Caco-2 (cell line): Measurements from ENCODE around the gene MICAL3. TPM values are rescaled to one million over a fixed set of nuclear protein-coding genes. Genes with fewer than 3 reads are reported as not detected.

Experiments
- BruUV-seq: library from RNA; stranded (reverse); fragments of 400-500 nt; replicated peaks from 2 replicates; lab custom pipeline; 2021; lab: Mats Ljungman, UMichigan
- CTCF ChIA-PET: fragments of 300-600 bp; sonication (Branson Sonifier 250); formaldehyde crosslinking; loops from one replicate; lab custom pipeline; 2022; ENCODE audit warnings: antibody characterized with exemption; lab: Charles Lee
- POLR2A ChIA-PET: fragments of 300-600 bp; sonication (Branson Sonifier 250); formaldehyde crosslinking; loops from one replicate; lab custom pipeline; 2022; ENCODE audit warnings: antibody characterized with exemption; lab: Charles Lee
- DNase-seq, 2 experiments: peaks; one replicate each; pipeline versions ENCODE4 v3.0.0 to v3.0.0-alpha.2; 2020 to 2022
- H3K27me3 ChIP-seq: replicated peaks from 2 replicates; pipeline ENCODE4 v1.6.0; 2011; ENCODE audit warnings: low read length; ENCODE audit not compliant: control insufficient read depth, insufficient read depth
- H3K36me3 ChIP-seq: 2 replicates; pipeline ENCODE4 v1.5.1; 2011; ENCODE audit warnings: low read length; ENCODE audit not compliant: control insufficient read depth, insufficient read depth
- H3K4me1 ChIP-seq: fragments of 250-450 bp; sonication (Bioruptor Pico); 2 replicates; pipeline ENCODE4 v1.5.1; 2020; ENCODE audit warnings: mild to moderate bottlenecking
- H3K4me3 ChIP-seq: 2 replicates; pipeline ENCODE4 v1.5.1; 2011; ENCODE audit warnings: low read depth, mild to moderate bottlenecking, control low read depth, low read length
- H3K9me3 ChIP-seq: fragments of 250-450 bp; sonication (Bioruptor Pico); 2 replicates; pipeline ENCODE4 v1.5.1; 2020; ENCODE audit warnings: mild to moderate bottlenecking, moderate library complexity
- H3K27ac Mint-ChIP-seq: one replicate; pipeline ENCODE4 v1.8.0; 2022; ENCODE audit warnings: mixed read lengths; ENCODE audit not compliant: unreplicated experiment
- H3K27me3 Mint-ChIP-seq: one replicate; pipeline ENCODE4 v1.8.0; 2022; ENCODE audit warnings: mixed read lengths; ENCODE audit not compliant: insufficient read depth, unreplicated experiment
- H3K36me3 Mint-ChIP-seq: one replicate; pipeline ENCODE4 v1.8.0; 2022; ENCODE audit warnings: mild to moderate bottlenecking, mixed read lengths; ENCODE audit not compliant: insufficient read depth, unreplicated experiment
- H3K4me1 Mint-ChIP-seq: one replicate; pipeline ENCODE4 v1.8.0; 2022; ENCODE audit warnings: low read depth, mixed read lengths; ENCODE audit not compliant: unreplicated experiment
- H3K4me3 Mint-ChIP-seq: one replicate; pipeline ENCODE4 v1.8.0; 2022; ENCODE audit warnings: mild to moderate bottlenecking, moderate library complexity, mixed read lengths; ENCODE audit not compliant: unreplicated experiment
- H3K9me3 Mint-ChIP-seq: one replicate; pipeline ENCODE4 v1.8.0; 2022; ENCODE audit warnings: mixed read lengths; ENCODE audit not compliant: unreplicated experiment
- CTCF ChIP-seq, 2 experiments: fragments of 200-600 bp in 1 of 2; IDR thresholded peaks; 1 replicate in 1 of 2; 2 replicates in 1 of 2; pipeline versions ENCODE4 v1.5.1 to v1.8.0; 2011 to 2022; ENCODE audit warnings: antibody characterized with exemption in 1 of 2, control low read depth in 1 of 2, inconsistent platforms in 1 of 2, low read depth in 1 of 2, low read length in 1 of 2, mild to moderate bottlenecking in 1 of 2, moderate library complexity in 1 of 2; ENCODE audit not compliant: insufficient read depth in 1 of 2, severe bottlenecking in 1 of 2, unreplicated experiment in 1 of 2
- intact Hi-C: fragments of 100-400 bp; cut with micrococcal nuclease; formaldehyde crosslinking; loops from one replicate; pipeline ENCODE4 v1.10.0; 2022; ENCODE audit not compliant: unreplicated experiment
- total RNA-seq: library from RNA; stranded (reverse); gene quantifications from 2 replicates; pipeline ENCODE4 v1.2.3, GENCODE V29; 2022

The MICAL3 gene
- total RNA-seq, 1 experiment from 2014 or later: 65.6 TPM

- H3K36me3 Mint-ChIP-seq: peaks cover 72% of the 10 kb centered on the region
- CTCF ChIA-PET: interaction anchor here (0.5 to 2.4 kb wide), 5 partner anchors 60 to 187 kb away, joined by 3 to 9 read pairs (median 7); partner anchors contain the start of gene PEX26
Measured at GRCh38 chr22:17890892-17891291, 133.5 kb downstream of the MICAL3 start.

GRCh38 chr22:17890245-17890671 is 134.1 kb downstream of the MICAL3 start:
- CTCF ChIA-PET: interaction anchor here (0.5 to 2.4 kb wide), 4 partner anchors 60 to 187 kb away, joined by 3 to 9 read pairs (median 5); partner anchors contain the start of gene PEX26
- no peaks in the 10 kb centered on the region for H3K27me3 Mint-ChIP-seq
- H3K27me3 ChIP-seq: no peaks in the 10 kb centered on the region
- no peaks in the 10 kb centered on the region for H3K9me3 ChIP-seq
- peak overlapping the region; percentile 88 for H3K27ac Mint-ChIP-seq
- peaks cover 40% of the 10 kb centered on the region for H3K4me1 Mint-ChIP-seq
- H3K9me3 Mint-ChIP-seq: no peaks in the 10 kb centered on the region
- no peak for TF ChIP-seq CTCF (IDR thresholded peaks at IDR 0.05; ENCODE audit: insufficient read depth in 1 of 2, low read depth in 1 of 2, low read length in 1 of 2, severe bottlenecking in 1 of 2, unreplicated experiment in 1 of 2)
- intact Hi-C loops: loop anchor here (1.0 to 10.0 kb wide), 2 partner anchors 60 to 115 kb away; no protein-coding TSS in a partner anchor
- H3K4me1 ChIP-seq: peaks cover 36% of the 10 kb centered on the region
- peak in 1 of 2 experiments; percentile 45 for DNase-seq
- POLR2A ChIA-PET: no interaction called here
- no TSS peak for BruUV-seq
- peak overlapping the region; percentile 3 for H3K4me3 Mint-ChIP-seq
- H3K4me3 ChIP-seq: no peak overlapping the region
- H3K36me3 Mint-ChIP-seq: peaks cover 75% of the 10 kb centered on the region
- H3K36me3 ChIP-seq: peaks cover 2% of the 10 kb centered on the region

More at GRCh38 chr22:17890892-17891291, 133.5 kb downstream of the MICAL3 start:
- intact Hi-C loops: loop anchor here (1.0 to 10.0 kb wide), 2 partner anchors 61 to 114 kb away; no protein-coding TSS in a partner anchor
- Mint-ChIP-seq H3K27ac (peak overlapping the region; percentile 88), H3K4me3 (no peak overlapping the region), H3K4me1 (peaks cover 38% of the 10 kb centered on the region), H3K9me3 (no peaks in the 10 kb centered on the region), H3K27me3 (no peaks in the 10 kb centered on the region)
- TF ChIP-seq CTCF (IDR thresholded peaks at IDR 0.05; ENCODE audit: insufficient read depth in 1 of 2, low read depth in 1 of 2, low read length in 1 of 2, severe bottlenecking in 1 of 2, unreplicated experiment in 1 of 2): no peak
- DNase-seq: no peak
- Histone ChIP-seq H3K4me1 (peaks cover 36% of the 10 kb centered on the region), H3K27me3 (no peaks in the 10 kb centered on the region), H3K36me3 (peaks cover 3% of the 10 kb centered on the region), H3K4me3 (no peak overlapping the region), H3K9me3 (no peaks in the 10 kb centered on the region)
- no TSS peak for BruUV-seq
- POLR2A ChIA-PET: no interaction called here

GRCh38 chr22:17888855-17889254 is 135.5 kb downstream of the MICAL3 start:
- no peaks in the 10 kb centered on the region for H3K27me3 ChIP-seq
- intact Hi-C loops: no loop called here
- H3K27ac Mint-ChIP-seq: peak overlapping the region; percentile 71
- H3K4me1 ChIP-seq: peaks cover 35% of the 10 kb centered on the region
- H3K36me3 ChIP-seq: peaks cover 2% of the 10 kb centered on the region
- peaks cover 71% of the 10 kb centered on the region for H3K36me3 Mint-ChIP-seq
- H3K27me3 Mint-ChIP-seq: no peaks in the 10 kb centered on the region
- H3K4me3 Mint-ChIP-seq: no peak overlapping the region
- H3K9me3 Mint-ChIP-seq: no peaks in the 10 kb centered on the region
- BruUV-seq: no TSS peak
- H3K9me3 ChIP-seq: no peaks in the 10 kb centered on the region
- TF ChIP-seq CTCF (IDR thresholded peaks at IDR 0.05; ENCODE audit: insufficient read depth in 1 of 2, low read depth in 1 of 2, low read length in 1 of 2, severe bottlenecking in 1 of 2, unreplicated experiment in 1 of 2): no peak
- DNase-seq: no peak
- CTCF ChIA-PET: interaction anchor here (2.4 kb wide), 1 partner anchor 187 kb away, joined by 7 read pairs; no protein-coding TSS in a partner anchor
- no peak overlapping the region for H3K4me3 ChIP-seq
- POLR2A ChIA-PET: no interaction called here
- H3K4me1 Mint-ChIP-seq: peaks cover 47% of the 10 kb centered on the region
